Testis (tissue), 2 donors: ENCODE results near the gene VDR.

Experiments used
- POLR2A ChIP-seq: fragments of 450-650 bp; IDR thresholded peaks from one replicate; pipeline ENCODE4 v1.6.1; 2017; ENCODE audit warnings: antibody characterized with exemption, mild to moderate bottlenecking, moderate library complexity
- TF ChIP-seq, protein P1 (sequence below), 3 experiments: fragments of 450-650 bp in 2 of 3; fragments of 200-600 bp in 1 of 3; sonication (generic) in 1 of 3; IDR thresholded peaks; one replicate each; pipeline ENCODE4 v1.5.1; 2016 to 2019; ENCODE audit warnings: antibody characterized with exemption in 3 of 3, mild to moderate bottlenecking in 2 of 3, moderate library complexity in 1 of 3

GRCh38 chr12:47824635-47825034 lies 80.2 kb downstream of the VDR start:
- TF ChIP-seq, protein P1, sequence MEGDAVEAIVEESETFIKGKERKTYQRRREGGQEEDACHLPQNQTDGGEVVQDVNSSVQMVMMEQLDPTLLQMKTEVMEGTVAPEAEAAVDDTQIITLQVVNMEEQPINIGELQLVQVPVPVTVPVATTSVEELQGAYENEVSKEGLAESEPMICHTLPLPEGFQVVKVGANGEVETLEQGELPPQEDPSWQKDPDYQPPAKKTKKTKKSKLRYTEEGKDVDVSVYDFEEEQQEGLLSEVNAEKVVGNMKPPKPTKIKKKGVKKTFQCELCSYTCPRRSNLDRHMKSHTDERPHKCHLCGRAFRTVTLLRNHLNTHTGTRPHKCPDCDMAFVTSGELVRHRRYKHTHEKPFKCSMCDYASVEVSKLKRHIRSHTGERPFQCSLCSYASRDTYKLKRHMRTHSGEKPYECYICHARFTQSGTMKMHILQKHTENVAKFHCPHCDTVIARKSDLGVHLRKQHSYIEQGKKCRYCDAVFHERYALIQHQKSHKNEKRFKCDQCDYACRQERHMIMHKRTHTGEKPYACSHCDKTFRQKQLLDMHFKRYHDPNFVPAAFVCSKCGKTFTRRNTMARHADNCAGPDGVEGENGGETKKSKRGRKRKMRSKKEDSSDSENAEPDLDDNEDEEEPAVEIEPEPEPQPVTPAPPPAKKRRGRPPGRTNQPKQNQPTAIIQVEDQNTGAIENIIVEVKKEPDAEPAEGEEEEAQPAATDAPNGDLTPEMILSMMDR (IDR thresholded peaks at IDR 0.05) = no peak
- no peak for TF ChIP-seq POLR2A
